Coronary artery (tissue), 2 donors: Measurements from ENCODE around the gene CUX1.

Experiments used
- DNase-seq: peaks from one replicate; pipeline ENCODE4 v3.0.0-alpha.2; 2017; ENCODE audit warnings: low spot score
- H3K27ac ChIP-seq, 2 donors: fragments of 200-600 bp; sonication (generic); one replicate each; pipeline ENCODE4 v1.5.1; 2016 to 2019
- H3K4me3 ChIP-seq: fragments of 200-600 bp; sonication (generic); 2 replicates; pipeline ENCODE4 v1.5.1; 2016; ENCODE audit warnings: mild to moderate bottlenecking, moderate library complexity
- TF ChIP-seq, protein P1 (sequence below): fragments of 200-600 bp; sonication (generic); IDR thresholded peaks from one replicate; pipeline ENCODE4 v1.5.1; 2019; ENCODE audit warnings: antibody characterized with exemption

CUX1 gene

GRCh38 chr7:102184303-102184702 is 366.9 kb downstream of the CUX1 start:
- no peak overlapping the region for H3K27ac ChIP-seq

DNA sequence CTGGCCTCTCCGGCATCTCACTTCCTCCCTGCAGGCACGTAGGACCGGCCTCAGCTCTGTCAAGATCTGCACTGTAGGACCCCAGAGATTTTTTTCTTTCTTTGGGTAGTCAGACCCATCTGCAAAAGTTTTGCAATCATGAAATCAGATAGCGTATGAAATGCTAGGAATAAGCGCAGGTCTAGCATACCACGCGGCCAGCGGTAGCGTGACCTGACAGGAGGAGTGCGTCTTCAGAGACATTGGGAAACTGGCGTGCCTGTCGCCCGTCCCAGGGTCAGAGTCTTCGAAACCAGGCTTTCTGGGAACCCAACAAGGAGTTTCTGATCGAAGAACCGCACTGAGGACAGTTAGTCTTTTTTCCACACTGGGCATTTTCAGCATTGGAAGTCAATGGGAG is 368.4 kb downstream of the CUX1 start:
- TF ChIP-seq, protein P1, sequence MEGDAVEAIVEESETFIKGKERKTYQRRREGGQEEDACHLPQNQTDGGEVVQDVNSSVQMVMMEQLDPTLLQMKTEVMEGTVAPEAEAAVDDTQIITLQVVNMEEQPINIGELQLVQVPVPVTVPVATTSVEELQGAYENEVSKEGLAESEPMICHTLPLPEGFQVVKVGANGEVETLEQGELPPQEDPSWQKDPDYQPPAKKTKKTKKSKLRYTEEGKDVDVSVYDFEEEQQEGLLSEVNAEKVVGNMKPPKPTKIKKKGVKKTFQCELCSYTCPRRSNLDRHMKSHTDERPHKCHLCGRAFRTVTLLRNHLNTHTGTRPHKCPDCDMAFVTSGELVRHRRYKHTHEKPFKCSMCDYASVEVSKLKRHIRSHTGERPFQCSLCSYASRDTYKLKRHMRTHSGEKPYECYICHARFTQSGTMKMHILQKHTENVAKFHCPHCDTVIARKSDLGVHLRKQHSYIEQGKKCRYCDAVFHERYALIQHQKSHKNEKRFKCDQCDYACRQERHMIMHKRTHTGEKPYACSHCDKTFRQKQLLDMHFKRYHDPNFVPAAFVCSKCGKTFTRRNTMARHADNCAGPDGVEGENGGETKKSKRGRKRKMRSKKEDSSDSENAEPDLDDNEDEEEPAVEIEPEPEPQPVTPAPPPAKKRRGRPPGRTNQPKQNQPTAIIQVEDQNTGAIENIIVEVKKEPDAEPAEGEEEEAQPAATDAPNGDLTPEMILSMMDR = no peak
- H3K4me3 ChIP-seq = no peak overlapping the region

More at GRCh38 chr7:102184303-102184702, 366.9 kb downstream of the CUX1 start:
- H3K4me3 ChIP-seq = no peak overlapping the region
- TF ChIP-seq, protein P1 = no peak
- DNase-seq = no peak

GRCh38 chr7:102186306-102186705 is 368.9 kb downstream of the CUX1 start:
- H3K27ac ChIP-seq = no peak overlapping the region
- TF ChIP-seq, protein P1 = no peak
- DNase-seq = no peak
- H3K4me3 ChIP-seq = no peak overlapping the region

More for the DNA sequence above, 368.4 kb downstream of the CUX1 start:
- DNase-seq = no peak
- H3K27ac ChIP-seq = no peak overlapping the region

DNA sequence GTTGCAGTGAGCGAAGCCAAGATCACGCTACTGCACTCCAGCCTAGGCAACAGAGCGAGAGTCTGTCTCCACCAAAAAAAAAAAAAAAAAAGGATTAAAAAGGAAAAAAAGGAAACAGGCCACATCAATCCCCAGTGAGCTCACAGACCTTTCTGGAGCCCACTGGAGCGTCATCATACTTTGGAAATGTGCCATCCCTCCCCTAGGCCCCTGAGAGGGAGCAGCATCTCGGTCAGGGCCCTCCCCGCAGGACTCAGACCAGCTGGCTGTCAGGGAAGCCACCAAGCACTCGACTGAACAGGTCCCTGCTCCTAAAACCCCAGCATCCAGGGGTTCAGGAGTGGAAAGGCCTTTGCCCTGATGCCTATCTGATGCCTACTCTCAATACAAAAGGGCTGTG is 371.3 kb downstream of the CUX1 start:
- no peak overlapping the region for H3K27ac ChIP-seq
- H3K4me3 ChIP-seq = no peak overlapping the region
- DNase-seq = no peak
- TF ChIP-seq, protein P1 = no peak

DNA sequence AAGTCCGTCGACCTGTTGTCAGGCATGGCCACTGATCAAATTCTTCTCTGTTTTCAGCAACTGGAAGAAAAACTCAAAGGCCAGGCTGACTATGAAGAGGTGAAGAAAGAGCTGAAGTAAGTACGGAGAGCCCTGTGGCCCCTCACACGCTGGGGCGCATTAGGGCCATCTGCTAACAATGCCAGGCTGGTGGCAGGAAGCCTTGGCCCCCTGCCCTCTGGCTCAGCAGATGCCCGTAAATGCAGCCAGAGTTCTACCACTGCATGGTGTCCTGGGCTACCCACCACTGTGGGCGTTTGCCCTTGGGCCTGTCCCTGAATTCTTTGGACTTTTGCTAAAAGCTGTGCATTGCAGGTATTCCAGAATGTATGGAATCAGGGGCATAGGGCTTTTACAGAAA is 372.3 kb downstream of the CUX1 start:
- H3K27ac ChIP-seq = no peak overlapping the region
- H3K4me3 ChIP-seq = no peak overlapping the region
- DNase-seq = no peak
- TF ChIP-seq, protein P1 = no peak

DNA sequence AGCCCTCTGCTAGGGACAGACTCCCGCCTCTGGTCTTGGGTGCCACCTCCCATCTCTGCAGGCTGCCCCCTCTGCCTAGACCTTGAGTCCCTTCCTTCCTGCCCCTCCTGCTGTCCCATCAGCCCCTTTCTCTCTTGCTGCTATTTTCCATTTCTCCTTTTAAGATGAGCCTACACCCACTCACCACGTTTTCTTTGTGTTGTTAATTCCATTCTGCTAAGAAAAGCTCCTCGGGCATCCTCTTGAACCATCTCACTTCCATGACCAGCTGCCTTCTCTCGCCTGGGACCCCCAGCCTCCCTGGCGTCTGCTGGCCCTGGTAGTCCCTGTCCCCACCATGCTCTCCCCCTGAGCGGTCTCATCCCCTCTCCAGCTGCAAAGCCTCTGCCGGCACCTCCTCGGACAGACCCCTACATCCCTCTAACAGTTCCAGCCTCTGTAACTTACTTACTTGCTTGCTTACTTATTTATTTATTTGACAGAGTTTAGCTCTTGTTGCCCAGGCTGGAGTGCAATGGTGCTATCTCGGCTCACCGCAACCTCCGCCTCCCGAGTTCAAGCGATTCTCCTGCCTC is 373.4 kb downstream of the CUX1 start:
- TF ChIP-seq, protein P1 = no peak
- no peak overlapping the region for H3K4me3 ChIP-seq

GRCh38 chr7:102191556-102192379 is 374.3 kb downstream of the CUX1 start:
- no peak for DNase-seq
- no peak overlapping the region for H3K27ac ChIP-seq
- no peak overlapping the region for H3K4me3 ChIP-seq
- TF ChIP-seq, protein P1 = no peak

More for the DNA sequence above, 373.4 kb downstream of the CUX1 start:
- H3K27ac ChIP-seq = no peak overlapping the region
- no peak for DNase-seq
